ENCODE data around the gene EIF2B1.
"Not testable (repeated sequence)": the region's sequence is repeated elsewhere in the genome, so short reads cannot be mapped to it uniquely, and the experiment has no call there.

Gene EIF2B1

GRCh38 chr12:123617580-123617979 is 15.9 kb downstream of the EIF2B1 start:
- DNase-seq (ENCODE audit: low spot score) = no peak

- DNase-seq (ENCODE audit: low spot score) = no peak
Observed at GRCh38 chr12:123617144-123617543, 16.3 kb downstream of the EIF2B1 start.

DNA sequence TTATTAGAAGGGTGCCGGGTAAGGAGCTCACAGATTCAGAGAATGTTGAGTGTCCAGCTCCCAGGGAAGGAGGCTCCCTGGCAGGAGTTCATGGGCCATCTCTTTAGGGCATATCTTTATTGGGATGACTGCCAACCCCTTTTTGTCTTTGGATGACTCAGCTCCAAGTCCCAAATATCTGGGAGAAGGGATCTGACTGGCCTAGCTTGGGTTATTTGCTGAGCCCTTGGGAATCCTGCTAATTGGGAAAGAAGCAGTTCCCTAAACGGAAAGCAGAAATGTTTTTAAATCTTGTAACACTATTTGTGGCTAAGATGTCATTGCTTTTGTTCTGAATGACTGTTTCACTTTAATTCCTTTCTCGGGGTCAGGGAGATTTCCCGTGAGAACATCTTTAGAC is 19.0 kb downstream of the EIF2B1 start:
- DNase-seq (ENCODE audit: low spot score) = peak; percentile 72

- no peak for DNase-seq (ENCODE audit: low spot score)
Observed at GRCh38 chr12:123614110-123614509, 19.4 kb downstream of the EIF2B1 start.

- DNase-seq (ENCODE audit: low spot score) = no peak
Observed at GRCh38 chr12:123608182-123608581, 25.3 kb downstream of the EIF2B1 start.

DNA sequence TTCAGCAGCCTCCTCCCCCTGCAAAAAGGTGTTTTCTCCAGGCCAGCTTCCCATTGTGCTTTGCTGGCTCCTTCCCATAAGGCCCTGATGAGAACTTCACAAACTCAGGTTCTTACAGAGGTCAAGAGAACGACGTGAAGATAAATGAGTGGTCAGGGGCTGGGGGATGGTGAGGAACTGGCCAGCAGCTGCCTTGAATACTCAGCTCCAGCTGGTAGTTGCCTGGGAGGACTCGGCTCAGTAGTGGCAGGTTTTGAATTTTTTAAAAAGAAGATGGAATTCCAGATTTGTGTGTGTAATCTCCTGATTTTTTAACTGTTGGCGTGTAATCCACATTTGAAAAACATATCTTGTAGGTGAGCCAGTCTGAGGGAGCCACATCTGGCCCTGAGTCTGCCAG is 25.7 kb downstream of the EIF2B1 start:
- no peak for DNase-seq (ENCODE audit: low spot score)

DNA sequence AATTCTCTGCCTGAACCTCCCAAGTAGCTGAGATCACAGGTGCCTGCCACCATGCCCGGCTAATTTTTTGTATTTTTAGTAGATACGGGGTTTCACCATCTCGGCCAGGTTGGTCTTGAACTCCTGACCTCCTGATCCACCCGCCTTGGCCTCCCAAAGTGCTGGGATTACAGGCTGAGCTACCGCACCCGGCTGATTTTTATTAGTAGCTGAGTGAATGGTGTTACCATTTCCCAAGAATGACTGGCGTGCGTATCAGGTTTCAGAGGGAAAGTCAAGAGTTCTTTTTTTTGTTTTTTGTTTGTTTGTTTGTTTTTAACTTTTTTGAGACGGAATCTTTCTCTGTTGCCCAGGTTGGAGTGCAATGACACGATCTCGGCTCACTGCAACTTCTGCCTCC is 30.0 kb downstream of the EIF2B1 start:
- not testable (repeated sequence) for DNase-seq (ENCODE audit: low spot score)

GRCh38 chr12:123602651-123603195 is 30.8 kb downstream of the EIF2B1 start:
- no peak for DNase-seq (ENCODE audit: low spot score)

DNA sequence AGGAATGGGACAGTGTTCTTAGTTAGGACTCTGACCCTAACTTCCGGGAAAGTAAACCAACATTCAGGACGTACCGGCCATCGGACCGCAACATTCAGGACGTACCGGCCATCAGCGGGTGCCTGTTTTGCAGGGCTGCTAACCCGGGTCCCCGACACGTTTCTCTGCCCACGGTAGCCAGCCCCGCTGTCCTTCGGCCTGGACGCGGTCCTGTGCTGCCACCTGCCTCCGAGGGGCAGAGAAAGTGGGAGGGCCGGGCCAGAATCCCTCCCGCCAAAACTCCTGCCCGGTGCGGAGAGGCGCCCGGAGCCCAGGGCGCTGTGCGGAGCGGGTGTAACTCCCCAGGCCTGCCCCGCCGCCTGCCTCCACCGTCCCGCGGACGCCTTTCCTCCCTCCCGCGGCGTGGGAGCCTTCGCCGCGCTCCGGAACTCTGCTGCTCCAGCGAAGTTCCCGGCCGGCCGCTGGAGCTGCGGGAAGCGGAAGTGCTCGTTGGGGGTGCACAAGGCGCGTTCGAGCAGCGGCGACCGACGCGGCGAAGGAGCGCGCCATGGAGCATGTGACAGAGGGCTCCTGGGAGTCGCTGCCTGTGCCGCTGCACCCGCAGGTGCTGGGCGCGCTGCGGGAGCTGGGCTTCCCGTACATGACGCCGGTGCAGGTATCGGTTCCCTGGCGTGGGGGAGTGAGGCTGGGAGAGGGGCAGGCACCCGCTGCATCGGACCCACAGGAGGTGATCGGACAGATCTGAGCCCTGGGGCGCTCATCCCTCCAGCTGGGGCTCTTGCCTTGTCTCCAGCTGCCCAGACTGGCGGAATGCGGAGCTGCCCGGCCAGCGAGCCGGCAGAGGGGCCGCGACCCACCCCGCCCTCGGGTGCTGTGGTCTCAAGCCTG is 31.6 kb downstream of the EIF2B1 start, which contains the start of gene DDX55:
Gene DDX55 (plus strand): TSS at position 498 of the 888 bp plus-strand sequence. CDS start 50 bp downstream, at position 548.
- peak; percentile 82 for DNase-seq (ENCODE audit: low spot score)

DNA sequence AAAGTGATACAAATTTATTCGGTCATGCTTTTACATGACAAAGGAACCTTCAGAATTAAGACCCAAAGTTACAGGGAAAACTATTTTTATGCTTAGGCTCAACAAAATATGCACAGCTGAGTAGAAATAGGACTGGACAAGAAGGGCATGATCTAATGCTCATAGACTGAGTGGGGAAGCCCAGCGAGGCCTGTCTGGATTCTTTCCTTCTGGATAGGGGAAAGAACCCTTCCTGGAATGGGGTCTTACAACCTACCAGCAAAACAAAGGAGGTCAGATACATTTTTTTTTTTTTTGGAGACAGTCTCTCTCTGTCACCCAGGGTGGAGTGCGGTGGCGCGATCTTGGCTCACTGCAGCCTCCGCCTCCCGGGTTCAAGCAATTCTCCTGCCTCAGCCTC is 33.8 kb downstream of the EIF2B1 start:
- no peak for DNase-seq (ENCODE audit: low spot score)

- DNase-seq (ENCODE audit: low spot score) = no peak
Observed at GRCh38 chr12:123599310-123599709, 34.2 kb downstream of the EIF2B1 start.

DNA sequence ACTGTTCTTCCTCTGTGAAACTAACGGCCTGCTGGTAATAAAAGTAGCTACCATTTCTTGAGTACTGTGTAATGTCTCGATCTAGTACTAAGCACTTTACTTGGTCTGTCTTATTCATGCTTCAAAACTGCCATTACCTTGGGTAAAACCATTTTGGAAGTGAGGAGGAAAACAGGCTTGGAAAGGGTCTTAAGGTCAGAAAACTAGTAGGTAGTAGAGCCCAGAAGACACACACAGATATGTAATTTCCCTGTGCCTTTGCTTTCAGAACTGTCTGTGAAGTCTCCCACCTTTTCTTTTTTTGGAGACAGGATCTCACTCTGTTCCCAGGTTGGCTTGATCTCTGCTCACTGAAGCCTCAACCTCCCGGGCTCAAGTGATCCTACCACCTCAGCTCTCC is 35.0 kb downstream of the EIF2B1 start:
- no peak for DNase-seq (ENCODE audit: low spot score)

DNA sequence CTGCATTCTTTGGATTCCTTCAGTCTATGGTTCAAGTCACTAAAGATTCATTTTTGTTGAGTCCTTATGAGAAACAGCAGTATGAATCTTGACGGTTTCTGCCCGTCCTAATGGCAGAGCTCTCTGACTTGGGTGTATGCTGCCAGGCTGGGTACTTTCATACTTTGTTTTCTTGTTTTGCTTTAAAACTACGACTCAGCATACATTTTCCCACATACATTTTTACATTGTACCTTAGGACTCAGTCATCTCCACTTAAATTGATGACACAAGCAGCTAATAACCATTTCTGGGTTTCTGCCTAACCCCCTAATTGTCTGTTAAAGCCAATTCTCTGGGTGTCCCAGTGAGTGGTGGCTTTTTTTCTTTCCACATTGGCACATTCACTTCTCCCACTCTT is 36.4 kb downstream of the EIF2B1 start:
- no peak for DNase-seq (ENCODE audit: low spot score)

DNA sequence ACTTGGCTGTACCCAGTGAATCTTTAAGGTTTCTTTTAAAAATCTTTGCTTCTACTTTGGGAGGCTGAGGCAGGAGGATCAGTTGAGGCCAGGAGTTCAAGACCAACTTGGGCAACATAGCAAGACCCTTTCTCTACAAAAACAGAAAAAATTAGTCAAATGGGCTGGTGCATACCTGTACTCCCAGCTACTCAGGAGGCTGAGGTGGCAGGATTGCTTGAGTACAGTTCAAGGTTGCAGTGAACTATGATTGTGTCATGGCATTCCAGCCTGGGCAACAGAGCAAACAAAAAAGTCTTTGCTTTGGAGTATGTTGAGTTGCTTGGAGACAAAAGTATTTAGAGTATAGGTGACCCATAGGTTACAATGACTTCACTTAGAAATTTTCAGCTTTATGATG is 37.8 kb downstream of the EIF2B1 start:
- DNase-seq (ENCODE audit: low spot score) = no peak

DNA sequence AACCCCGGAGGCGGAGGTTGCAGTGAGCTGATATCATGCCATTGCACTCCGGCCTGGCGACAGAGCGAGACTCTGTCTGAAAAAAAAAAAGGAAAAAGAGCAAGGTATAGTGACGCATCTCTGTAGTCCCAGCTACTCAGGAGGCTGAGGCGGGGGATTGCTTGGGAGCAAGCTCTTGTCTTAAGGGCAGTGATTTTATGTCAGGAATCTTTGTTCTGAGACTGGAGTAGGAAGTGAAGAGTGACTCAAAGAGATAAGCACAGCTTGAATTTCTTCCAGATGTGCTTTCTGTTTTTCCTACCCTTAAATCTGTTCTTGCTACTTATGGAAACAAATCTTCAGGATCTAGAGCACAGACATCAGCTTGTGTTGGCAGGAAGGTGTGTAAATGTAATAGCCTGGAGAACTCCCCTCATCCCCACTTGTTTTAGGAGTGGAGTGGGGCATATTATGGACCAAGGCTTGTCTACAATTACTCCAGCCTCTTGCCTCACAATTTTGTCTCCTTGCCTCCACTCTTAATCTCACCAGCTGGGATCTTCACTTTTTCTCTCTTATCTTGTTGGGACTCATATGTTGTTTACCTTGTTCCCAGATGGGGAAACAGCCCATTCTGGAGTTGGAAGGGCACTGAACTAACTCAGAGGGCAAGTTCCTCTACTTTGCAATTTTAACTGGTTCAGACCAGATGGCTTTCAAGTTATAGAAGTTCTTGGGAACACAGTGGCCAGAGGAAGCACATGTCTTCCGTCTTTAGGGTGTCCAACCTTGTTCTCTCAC is 41.6 kb downstream of the EIF2B1 start:
- peak; percentile 22 for DNase-seq (ENCODE audit: low spot score)

DNA sequence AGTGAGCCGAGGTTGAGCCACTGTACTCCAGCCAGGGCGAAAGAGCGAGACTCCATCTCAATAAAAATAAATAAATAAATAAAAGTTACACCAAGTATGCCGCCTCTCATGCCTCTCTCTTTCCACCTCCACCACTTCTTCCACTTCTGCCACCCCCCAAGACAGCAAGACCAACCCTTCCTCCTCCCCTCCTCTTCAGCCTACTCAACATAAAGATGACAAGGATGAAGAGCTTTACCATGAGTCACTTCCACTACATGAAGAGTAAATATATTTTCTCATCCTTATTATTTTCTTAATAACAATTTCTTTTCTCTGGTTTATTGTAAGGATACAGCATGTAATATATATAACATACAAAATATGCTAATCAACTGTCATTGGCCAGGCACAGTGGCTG is 52.7 kb downstream of the EIF2B1 start:
- no peak for DNase-seq (ENCODE audit: low spot score)

GRCh38 chr12:123578829-123579228 is 54.7 kb downstream of the EIF2B1 start:
- DNase-seq (ENCODE audit: low spot score) = not testable (repeated sequence)

DNA sequence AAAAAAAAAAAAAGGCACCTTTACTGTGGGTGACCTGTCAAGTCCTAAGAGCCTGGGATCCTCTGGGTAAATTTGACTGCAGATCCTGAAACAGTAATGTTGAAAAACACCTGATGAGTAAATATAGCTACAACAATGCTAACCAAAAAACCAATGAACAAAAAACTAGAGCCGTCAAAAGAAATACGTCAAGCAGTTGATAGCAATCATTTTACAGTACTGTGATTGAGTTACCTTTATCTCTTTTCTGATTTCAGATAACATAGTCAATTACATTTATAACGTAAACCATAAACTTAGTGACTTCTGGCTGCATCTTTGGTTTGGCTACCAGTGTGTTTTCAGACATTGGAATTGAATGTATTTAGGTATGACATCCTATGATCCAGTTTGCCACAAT is 55.2 kb downstream of the EIF2B1 start:
- DNase-seq (ENCODE audit: low spot score) = no peak

- no peak for DNase-seq (ENCODE audit: low spot score)
Observed at GRCh38 chr12:123576611-123577010, 56.9 kb downstream of the EIF2B1 start.

DNA sequence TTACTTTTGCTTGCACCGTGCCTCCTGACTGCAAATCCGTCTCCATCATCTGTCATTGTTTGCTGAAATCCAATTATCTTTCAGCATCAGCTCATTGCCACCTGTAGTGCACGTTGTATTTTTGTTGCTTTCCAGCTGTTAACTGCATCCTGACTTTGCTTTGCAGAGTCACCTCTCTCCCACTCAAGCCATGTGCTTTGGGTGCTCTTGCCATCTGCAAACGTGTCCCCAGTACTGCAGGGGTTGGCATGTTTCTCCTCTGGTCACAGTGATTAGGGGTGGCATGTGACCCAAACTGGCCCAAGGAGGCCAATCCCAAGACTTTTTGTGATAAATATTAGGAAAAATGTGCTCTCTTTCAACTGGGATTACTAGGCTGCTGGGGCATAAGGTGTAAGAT is 59.6 kb downstream of the EIF2B1 start:
- DNase-seq (ENCODE audit: low spot score) = no peak

DNA sequence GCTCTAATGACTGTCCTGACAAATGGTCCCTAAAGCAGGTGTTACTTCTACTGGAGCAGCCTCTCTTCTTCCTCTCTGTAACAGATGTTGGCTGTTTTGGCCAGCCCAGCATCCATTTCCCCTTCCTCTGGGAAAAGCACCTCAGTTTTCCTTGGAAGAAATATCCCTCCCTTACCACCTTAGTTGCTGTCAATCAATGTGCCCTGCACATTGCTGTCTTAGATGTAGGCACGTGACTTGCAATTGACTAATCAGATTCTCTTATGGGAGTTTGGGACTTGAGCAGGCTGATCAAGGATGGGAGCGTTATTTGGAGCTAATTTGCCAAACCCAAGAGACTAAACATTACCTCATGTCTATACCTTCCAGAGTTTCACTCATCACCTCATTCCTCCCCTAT is 61.1 kb downstream of the EIF2B1 start:
- no peak for DNase-seq (ENCODE audit: low spot score)

DNA sequence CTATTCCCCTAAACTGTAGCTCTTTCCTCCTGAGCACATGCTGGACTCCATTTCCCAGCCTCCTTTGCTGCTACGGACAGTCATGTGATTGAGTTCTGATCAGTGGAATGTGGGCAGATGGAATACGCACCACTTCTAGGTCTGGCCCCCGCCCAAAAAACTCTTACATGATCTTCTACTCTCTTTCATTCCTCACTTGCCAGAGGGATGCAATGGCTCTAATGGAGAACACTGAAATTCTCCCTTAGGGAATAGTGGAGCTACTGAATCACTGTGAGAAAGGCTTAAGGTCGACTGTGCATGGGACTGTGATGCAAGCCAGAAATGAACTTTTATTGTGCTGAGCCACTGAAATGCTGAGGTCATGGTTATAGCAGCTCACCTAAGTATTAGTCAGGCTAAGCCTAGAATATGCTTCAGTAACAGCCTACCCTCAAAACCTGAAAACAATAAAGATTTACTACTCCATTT is 62.1 kb downstream of the EIF2B1 start:
- peak; percentile 70 for DNase-seq (ENCODE audit: low spot score)
